ENCODE measurements around the gene BCOR.

DNA sequence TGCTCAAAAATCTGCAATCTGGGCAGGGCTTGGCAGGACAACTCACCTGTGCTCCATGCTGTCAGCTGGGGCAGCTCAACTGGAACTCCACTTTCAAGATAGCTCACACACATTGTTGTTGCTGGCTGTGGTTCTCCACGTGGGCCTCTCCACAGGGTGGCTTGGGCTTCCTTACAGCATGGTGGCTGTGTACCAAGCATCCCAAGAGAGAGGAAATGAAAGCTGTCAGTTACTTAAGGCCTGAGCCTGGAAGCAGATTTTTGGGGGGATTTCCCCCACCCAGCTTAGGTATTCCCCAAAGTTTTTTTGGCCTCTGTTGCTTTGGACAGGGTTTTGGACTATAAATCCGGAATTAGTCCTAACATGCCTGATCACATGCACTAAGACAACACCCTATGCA, 81.0 kb downstream of the BCOR start:
- TF ChIP-seq, protein P1, sequence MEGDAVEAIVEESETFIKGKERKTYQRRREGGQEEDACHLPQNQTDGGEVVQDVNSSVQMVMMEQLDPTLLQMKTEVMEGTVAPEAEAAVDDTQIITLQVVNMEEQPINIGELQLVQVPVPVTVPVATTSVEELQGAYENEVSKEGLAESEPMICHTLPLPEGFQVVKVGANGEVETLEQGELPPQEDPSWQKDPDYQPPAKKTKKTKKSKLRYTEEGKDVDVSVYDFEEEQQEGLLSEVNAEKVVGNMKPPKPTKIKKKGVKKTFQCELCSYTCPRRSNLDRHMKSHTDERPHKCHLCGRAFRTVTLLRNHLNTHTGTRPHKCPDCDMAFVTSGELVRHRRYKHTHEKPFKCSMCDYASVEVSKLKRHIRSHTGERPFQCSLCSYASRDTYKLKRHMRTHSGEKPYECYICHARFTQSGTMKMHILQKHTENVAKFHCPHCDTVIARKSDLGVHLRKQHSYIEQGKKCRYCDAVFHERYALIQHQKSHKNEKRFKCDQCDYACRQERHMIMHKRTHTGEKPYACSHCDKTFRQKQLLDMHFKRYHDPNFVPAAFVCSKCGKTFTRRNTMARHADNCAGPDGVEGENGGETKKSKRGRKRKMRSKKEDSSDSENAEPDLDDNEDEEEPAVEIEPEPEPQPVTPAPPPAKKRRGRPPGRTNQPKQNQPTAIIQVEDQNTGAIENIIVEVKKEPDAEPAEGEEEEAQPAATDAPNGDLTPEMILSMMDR (IDR thresholded peaks at IDR 0.05; ENCODE audit: insufficient read depth, low read length): no peak
- TF ChIP-seq POLR2AphosphoS5 (IDR thresholded peaks at IDR 0.05; ENCODE audit: low read depth) (no peak), GABPA (IDR thresholded peaks at IDR 0.05; ENCODE audit: low read depth) (no peak)
- TF ChIP-seq, protein P2, sequence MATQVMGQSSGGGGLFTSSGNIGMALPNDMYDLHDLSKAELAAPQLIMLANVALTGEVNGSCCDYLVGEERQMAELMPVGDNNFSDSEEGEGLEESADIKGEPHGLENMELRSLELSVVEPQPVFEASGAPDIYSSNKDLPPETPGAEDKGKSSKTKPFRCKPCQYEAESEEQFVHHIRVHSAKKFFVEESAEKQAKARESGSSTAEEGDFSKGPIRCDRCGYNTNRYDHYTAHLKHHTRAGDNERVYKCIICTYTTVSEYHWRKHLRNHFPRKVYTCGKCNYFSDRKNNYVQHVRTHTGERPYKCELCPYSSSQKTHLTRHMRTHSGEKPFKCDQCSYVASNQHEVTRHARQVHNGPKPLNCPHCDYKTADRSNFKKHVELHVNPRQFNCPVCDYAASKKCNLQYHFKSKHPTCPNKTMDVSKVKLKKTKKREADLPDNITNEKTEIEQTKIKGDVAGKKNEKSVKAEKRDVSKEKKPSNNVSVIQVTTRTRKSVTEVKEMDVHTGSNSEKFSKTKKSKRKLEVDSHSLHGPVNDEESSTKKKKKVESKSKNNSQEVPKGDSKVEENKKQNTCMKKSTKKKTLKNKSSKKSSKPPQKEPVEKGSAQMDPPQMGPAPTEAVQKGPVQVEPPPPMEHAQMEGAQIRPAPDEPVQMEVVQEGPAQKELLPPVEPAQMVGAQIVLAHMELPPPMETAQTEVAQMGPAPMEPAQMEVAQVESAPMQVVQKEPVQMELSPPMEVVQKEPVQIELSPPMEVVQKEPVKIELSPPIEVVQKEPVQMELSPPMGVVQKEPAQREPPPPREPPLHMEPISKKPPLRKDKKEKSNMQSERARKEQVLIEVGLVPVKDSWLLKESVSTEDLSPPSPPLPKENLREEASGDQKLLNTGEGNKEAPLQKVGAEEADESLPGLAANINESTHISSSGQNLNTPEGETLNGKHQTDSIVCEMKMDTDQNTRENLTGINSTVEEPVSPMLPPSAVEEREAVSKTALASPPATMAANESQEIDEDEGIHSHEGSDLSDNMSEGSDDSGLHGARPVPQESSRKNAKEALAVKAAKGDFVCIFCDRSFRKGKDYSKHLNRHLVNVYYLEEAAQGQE (IDR thresholded peaks at IDR 0.05; ENCODE audit: insufficient replicate concordance, low read depth): no peak
